ENCODE measurements around the gene LPP.

LPP gene

DNA sequence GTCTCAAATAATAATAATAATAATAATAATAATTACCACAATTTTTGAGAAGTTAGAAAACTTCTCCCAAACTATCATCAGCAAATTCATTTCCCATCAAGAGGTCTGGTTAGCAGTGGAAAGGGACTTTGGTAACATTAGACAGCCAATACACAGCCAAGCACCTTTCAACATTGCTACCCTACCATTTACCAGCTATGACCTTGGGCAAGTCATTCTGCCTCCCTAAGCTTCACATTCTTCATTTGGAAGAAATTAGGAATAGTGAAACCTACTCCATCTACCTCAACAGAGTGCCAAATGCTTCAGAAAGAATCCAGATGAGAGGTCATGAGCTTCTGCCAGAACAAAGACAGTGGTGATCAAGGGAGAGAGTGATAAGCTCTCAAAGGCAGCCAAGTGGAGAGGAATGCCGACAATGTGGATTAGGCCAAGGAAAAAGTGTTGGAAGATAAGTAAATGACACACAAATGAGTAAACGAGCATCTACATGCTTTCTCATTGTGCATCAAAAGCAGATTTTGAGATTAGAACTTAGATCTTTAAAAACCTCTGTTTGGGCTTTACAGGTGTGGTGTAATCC lies 42.9 kb upstream of the LPP start:
- no peak for DNase-seq
- Histone ChIP-seq H3K27ac (no peak overlapping the region), H3K27me3 (replicated peaks) (no peaks in the 10 kb centered on the region), H3K36me3 (replicated peaks) (no peaks in the 10 kb centered on the region), H3K4me3 (ENCODE audit: low read depth, low read length) (no peak overlapping the region)
- TF ChIP-seq, protein P1, sequence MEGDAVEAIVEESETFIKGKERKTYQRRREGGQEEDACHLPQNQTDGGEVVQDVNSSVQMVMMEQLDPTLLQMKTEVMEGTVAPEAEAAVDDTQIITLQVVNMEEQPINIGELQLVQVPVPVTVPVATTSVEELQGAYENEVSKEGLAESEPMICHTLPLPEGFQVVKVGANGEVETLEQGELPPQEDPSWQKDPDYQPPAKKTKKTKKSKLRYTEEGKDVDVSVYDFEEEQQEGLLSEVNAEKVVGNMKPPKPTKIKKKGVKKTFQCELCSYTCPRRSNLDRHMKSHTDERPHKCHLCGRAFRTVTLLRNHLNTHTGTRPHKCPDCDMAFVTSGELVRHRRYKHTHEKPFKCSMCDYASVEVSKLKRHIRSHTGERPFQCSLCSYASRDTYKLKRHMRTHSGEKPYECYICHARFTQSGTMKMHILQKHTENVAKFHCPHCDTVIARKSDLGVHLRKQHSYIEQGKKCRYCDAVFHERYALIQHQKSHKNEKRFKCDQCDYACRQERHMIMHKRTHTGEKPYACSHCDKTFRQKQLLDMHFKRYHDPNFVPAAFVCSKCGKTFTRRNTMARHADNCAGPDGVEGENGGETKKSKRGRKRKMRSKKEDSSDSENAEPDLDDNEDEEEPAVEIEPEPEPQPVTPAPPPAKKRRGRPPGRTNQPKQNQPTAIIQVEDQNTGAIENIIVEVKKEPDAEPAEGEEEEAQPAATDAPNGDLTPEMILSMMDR (IDR thresholded peaks at IDR 0.05; ENCODE audit: low read depth, low read length, missing control alignments) = no peak
- in situ Hi-C loops (cut with HindIII; ENCODE audit: low pct_ligation_motif_present, low sequenced_read_pairs) = no loop called here

DNA sequence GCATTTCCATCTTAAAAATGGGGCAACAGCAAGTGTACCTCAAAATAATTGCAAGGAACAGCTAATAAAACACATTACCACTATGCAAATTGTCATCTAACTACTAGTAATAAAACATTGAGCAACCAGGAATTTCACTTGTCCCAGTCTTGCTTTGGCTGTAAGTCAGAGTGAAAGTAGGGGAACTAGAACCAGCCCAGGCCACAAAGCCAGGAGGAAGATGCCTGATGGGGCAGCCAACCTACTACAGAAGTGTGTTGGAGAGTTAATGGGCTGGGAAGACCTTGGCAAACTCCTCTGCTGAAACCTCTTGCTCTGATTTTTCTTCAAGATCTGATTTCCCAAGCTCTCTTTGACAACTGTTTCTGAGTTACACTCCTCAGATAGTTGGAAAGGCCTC lies 40.2 kb upstream of the LPP start:
- H3K36me3 ChIP-seq (replicated peaks) = no peaks in the 10 kb centered on the region
- no peak for DNase-seq
- no peak overlapping the region for H3K27ac ChIP-seq
- TF ChIP-seq, protein P1 (IDR thresholded peaks at IDR 0.05; ENCODE audit: low read depth, low read length, missing control alignments) = no peak
- no peak overlapping the region for H3K4me3 ChIP-seq (ENCODE audit: low read depth, low read length)
- no peaks in the 10 kb centered on the region for H3K27me3 ChIP-seq (replicated peaks)
- in situ Hi-C loops (cut with HindIII; ENCODE audit: low pct_ligation_motif_present, low sequenced_read_pairs) = no loop called here

DNA sequence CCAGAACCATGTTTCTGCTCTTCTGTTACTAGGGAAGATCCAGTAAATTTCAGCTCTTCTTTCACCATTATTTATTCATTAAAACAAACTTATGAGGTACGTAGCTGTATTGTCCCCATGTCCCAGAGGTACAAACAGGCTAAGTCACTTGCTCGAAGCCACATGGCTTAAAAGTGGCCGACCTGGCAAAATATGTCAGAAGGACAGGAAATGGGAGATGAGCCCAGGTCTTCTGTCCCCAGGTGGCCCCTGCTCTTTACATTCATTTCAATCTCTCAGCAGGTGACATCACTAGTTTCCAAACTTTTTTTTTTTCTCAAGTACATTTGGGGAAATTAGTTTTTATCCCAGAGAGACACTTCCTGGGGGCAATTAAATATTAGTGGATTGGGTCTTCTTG lies 34.1 kb upstream of the LPP start:
- Histone ChIP-seq H3K4me3 (ENCODE audit: low read depth, low read length) (no peak overlapping the region), H3K36me3 (replicated peaks) (no peaks in the 10 kb centered on the region), H3K27ac (no peak overlapping the region), H3K27me3 (replicated peaks) (no peaks in the 10 kb centered on the region)
- DNase-seq = no peak
- in situ Hi-C loops (cut with HindIII; ENCODE audit: low pct_ligation_motif_present, low sequenced_read_pairs) = no loop called here
- TF ChIP-seq, protein P1 (IDR thresholded peaks at IDR 0.05; ENCODE audit: low read depth, low read length, missing control alignments) = no peak

DNA sequence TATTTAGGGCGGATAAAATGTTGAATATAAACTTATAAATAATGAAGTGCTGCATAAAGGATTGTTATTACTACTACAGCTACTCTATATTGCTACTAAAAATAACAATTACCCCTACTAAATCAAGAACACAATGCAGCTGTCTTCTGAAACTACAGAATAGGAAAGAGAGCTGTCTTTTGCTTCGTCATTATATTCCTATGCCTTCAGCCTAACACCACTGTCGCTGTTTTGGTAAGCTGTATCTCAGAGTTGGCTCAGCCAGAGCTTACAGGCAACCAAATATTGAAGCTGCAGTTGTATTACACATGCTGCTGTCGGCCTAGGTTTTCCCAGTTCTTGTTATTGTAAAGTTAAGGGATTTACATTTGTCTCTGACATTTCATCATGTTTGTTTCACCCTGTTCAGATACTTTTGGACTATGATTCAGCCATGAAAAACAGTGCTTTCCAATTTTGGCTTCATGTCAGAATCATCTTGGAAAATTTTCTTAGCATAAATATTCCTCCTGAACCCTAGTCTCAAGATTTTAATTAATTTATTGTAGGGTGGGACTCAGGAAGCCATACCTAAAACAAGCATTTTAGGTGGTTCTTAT lies 31.3 kb upstream of the LPP start:
- Histone ChIP-seq H3K4me3 (ENCODE audit: low read depth, low read length) (no peak overlapping the region), H3K27ac (no peak overlapping the region)
- in situ Hi-C loops (cut with HindIII; ENCODE audit: low pct_ligation_motif_present, low sequenced_read_pairs) = no loop called here

DNA sequence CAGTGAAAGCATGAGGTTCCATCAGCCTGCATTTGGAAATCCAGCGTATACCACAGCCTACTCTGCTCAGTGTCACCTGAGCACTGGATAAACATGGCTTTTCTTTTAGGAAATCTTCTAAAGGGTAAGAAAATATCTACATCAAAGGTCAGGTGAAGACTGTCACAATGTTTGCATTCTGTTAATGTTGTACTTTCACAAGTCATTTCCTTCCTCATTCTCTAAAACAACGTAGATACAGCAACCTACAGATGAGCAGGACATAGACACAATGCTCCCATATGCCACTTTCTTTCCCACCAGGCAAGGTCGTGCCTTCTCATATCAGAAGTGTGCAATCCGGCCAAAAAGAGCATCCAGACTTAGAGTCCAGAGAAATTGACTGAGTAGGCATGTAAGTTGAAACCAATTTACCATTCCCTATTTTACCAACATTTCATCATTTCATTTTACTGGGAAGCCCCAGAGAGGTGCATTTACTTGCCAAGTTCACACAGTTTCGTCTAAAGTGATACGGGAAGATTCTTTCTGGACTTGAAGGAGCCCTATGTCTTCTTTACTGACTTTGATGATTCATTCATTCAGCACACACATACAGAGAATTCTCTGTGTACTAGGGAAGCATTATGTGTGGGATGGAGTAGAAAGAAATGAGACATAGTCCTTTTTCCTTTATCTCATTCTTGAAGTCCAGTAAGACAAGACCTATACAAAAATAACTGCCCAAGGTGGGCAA lies 30.6 kb upstream of the LPP start:
- Histone ChIP-seq H3K27me3 (replicated peaks) (no peaks in the 10 kb centered on the region), H3K27ac (no peak overlapping the region), H3K36me3 (replicated peaks) (no peaks in the 10 kb centered on the region), H3K4me3 (ENCODE audit: low read depth, low read length) (no peak overlapping the region)
- in situ Hi-C loops (cut with HindIII; ENCODE audit: low pct_ligation_motif_present, low sequenced_read_pairs) = no loop called here
- DNase-seq = no peak
- TF ChIP-seq, protein P1 (IDR thresholded peaks at IDR 0.05; ENCODE audit: low read depth, low read length, missing control alignments) = no peak

More for the DNA sequence above, 31.3 kb upstream of the LPP start:
- DNase-seq = no peak
- TF ChIP-seq, protein P1 (IDR thresholded peaks at IDR 0.05; ENCODE audit: low read depth, low read length, missing control alignments) = no peak
- Histone ChIP-seq H3K27me3 (replicated peaks) (no peaks in the 10 kb centered on the region), H3K36me3 (replicated peaks) (no peaks in the 10 kb centered on the region)
